ENCODE measurements around the gene SLC16A14. TPM values are rescaled to one million over a fixed set of nuclear protein-coding genes. Genes with fewer than 3 reads are reported as not detected.

Gene SLC16A14
- total RNA-seq, 1 experiment from 2014 or later = 7.9 TPM

GRCh38 chr2:230000118-230000841 is 68.4 kb downstream of the SLC16A14 start:
- Histone ChIP-seq H3K27ac (ENCODE audit: low read depth, low read length) (no peak overlapping the region), H3K27me3 (ENCODE audit: insufficient read depth, low read length) (no peaks in the 10 kb centered on the region), H3K9me3 (ENCODE audit: control insufficient read depth in 1 of 2, insufficient read depth in 1 of 2, low read depth in 1 of 2, low read length in 2 of 2) (no peaks in the 10 kb centered on the region), H4K20me1 (ENCODE audit: insufficient read depth) (no peaks in the 10 kb centered on the region), H2AFZ (ENCODE audit: low read depth, low read length, poor library complexity, severe bottlenecking) (no peak overlapping the region), H3K36me3 (ENCODE audit: control insufficient read depth in 1 of 2, insufficient read depth in 2 of 2, low read length in 2 of 2) (no peaks in the 10 kb centered on the region), H3K4me2 (ENCODE audit: low read length) (no peak overlapping the region), H3K4me1 (ENCODE audit: control insufficient read depth in 1 of 2, insufficient read depth in 2 of 2, low read length in 2 of 2) (peaks cover 2 to 4% of the 10 kb centered on the region in 2 experiments; a peak in 2 of 4 replicates), H3K79me2 (ENCODE audit: insufficient read depth, low read length) (no peaks in the 10 kb centered on the region), H3K4me3 (replicated peaks in 1 of 2; ENCODE audit: low read depth in 1 of 2, low read length in 2 of 2) (no peak overlapping the region), H3K9ac (ENCODE audit: low read length) (no peak overlapping the region), H3K9me2 (ENCODE audit: insufficient read depth) (no peaks in the 10 kb centered on the region)
- TF ChIP-seq JUND (IDR thresholded peaks at IDR 0.05) (no peak), POLR2A (IDR thresholded peaks at IDR 0.05; ENCODE audit: borderline replicate concordance, extremely low read depth, insufficient read depth, insufficient read length) (no peak), YY1 (IDR thresholded peaks at IDR 0.05; ENCODE audit: extremely low read depth, insufficient replicate concordance, low read depth, low read length) (no peak), SRF (IDR thresholded peaks at IDR 0.05; ENCODE audit: low read depth) (no peak)
- TF ChIP-seq, protein P1, sequence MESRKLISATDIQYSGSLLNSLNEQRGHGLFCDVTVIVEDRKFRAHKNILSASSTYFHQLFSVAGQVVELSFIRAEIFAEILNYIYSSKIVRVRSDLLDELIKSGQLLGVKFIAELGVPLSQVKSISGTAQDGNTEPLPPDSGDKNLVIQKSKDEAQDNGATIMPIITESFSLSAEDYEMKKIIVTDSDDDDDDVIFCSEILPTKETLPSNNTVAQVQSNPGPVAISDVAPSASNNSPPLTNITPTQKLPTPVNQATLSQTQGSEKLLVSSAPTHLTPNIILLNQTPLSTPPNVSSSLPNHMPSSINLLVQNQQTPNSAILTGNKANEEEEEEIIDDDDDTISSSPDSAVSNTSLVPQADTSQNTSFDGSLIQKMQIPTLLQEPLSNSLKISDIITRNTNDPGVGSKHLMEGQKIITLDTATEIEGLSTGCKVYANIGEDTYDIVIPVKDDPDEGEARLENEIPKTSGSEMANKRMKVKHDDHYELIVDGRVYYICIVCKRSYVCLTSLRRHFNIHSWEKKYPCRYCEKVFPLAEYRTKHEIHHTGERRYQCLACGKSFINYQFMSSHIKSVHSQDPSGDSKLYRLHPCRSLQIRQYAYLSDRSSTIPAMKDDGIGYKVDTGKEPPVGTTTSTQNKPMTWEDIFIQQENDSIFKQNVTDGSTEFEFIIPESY (IDR thresholded peaks at IDR 0.05; ENCODE audit: extremely low read depth, insufficient replicate concordance, low read length) = no peak
- no peak for DNase-seq (ENCODE audit: low read depth, low spot score)
- intact Hi-C loops (cut with micrococcal nuclease) = loop anchor here (10.0 kb wide), 1 partner anchor 815 kb away; no protein-coding TSS in a partner anchor
- ATAC-seq = no peak
- no TSS peak for BruUV-seq (replicated peaks)
- ChIA-PET CTCF (no interaction called here), POLR2A (no interaction called here), RAD21 (ENCODE audit: low non-redundant PET in 1 of 2, low total read pairs in 2 of 2, uncharacterized antibody in 2 of 2, unreplicated experiment in 2 of 2) (no interaction called here)

DNA sequence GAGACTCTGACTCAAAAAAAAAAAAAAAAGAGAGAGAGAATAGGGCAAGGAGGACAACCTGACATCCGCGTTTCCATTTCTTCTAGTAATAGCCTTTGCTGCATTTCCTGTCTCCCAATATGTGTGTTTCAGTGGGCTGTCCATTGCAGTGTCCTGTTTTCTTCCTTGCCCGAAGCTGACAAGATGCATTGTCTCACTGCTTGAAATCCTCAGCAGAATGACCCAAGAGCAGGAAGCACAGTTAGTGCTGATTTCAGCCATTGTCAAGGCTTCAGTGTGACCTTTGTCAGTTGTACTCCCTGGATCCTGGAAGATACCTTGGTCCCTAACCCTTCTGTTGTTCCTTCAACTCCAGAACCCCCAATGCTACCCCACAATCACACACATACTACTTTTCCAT is 71.2 kb downstream of the SLC16A14 start:
- no peaks in the 10 kb centered on the region for H3K27me3 ChIP-seq (ENCODE audit: insufficient read depth, low read length)
- no peaks in the 10 kb centered on the region for H4K20me1 ChIP-seq (ENCODE audit: insufficient read depth)
- no peaks in the 10 kb centered on the region for H3K79me2 ChIP-seq (ENCODE audit: insufficient read depth, low read length)
- RAD21 ChIA-PET (ENCODE audit: low non-redundant PET in 1 of 2, low total read pairs in 2 of 2, uncharacterized antibody in 2 of 2, unreplicated experiment in 2 of 2) = no interaction called here
- no peak overlapping the region for H3K9ac ChIP-seq (ENCODE audit: low read length)
- H3K4me2 ChIP-seq (ENCODE audit: low read length) = no peak overlapping the region
- no peaks in the 10 kb centered on the region for H3K4me1 ChIP-seq (ENCODE audit: control insufficient read depth in 1 of 2, insufficient read depth in 2 of 2, low read length in 2 of 2)
- CTCF ChIA-PET = no interaction called here
- no peak overlapping the region for H2AFZ ChIP-seq (ENCODE audit: low read depth, low read length, poor library complexity, severe bottlenecking)
- no TSS peak for BruUV-seq (replicated peaks)
- no peaks in the 10 kb centered on the region for H3K9me2 ChIP-seq (ENCODE audit: insufficient read depth)
- intact Hi-C loops (cut with micrococcal nuclease) = no loop called here
- H3K27ac ChIP-seq (ENCODE audit: low read depth, low read length) = no peak overlapping the region
- H3K9me3 ChIP-seq (ENCODE audit: control insufficient read depth in 1 of 2, insufficient read depth in 1 of 2, low read depth in 1 of 2, low read length in 2 of 2) = no peaks in the 10 kb centered on the region
- POLR2A ChIA-PET = no interaction called here
- no peak for TF ChIP-seq TCF7L2 (IDR thresholded peaks at IDR 0.05; ENCODE audit: borderline replicate concordance, extremely low read depth, insufficient read depth, insufficient read length)
- TF ChIP-seq SRF (IDR thresholded peaks at IDR 0.05; ENCODE audit: low read depth) = no peak
- TF ChIP-seq, protein P1 (IDR thresholded peaks at IDR 0.05; ENCODE audit: extremely low read depth, insufficient replicate concordance, low read length) = no peak
- no peak for TF ChIP-seq JUND (IDR thresholded peaks at IDR 0.05)
- TF ChIP-seq ELF1 (IDR thresholded peaks at IDR 0.05; ENCODE audit: borderline replicate concordance, low read depth) = no peak
- TF ChIP-seq, protein P2, sequence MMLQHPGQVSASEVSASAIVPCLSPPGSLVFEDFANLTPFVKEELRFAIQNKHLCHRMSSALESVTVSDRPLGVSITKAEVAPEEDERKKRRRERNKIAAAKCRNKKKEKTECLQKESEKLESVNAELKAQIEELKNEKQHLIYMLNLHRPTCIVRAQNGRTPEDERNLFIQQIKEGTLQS (IDR thresholded peaks at IDR 0.05) = no peak
- no peak for TF ChIP-seq ZNF274 (IDR thresholded peaks at IDR 0.05; ENCODE audit: low read depth, low read length)
- TF ChIP-seq POLR2A (IDR thresholded peaks at IDR 0.05; ENCODE audit: borderline replicate concordance, extremely low read depth, insufficient read depth, insufficient read length) = no peak
- TF ChIP-seq SIN3A (IDR thresholded peaks at IDR 0.05; ENCODE audit: low read depth) = no peak
- no peak for TF ChIP-seq ZFX (IDR thresholded peaks at IDR 0.05)
- ATAC-seq = no peak
- no peak overlapping the region for H3K4me3 ChIP-seq (replicated peaks in 1 of 2; ENCODE audit: low read depth in 1 of 2, low read length in 2 of 2)
- no peaks in the 10 kb centered on the region for H3K36me3 ChIP-seq (ENCODE audit: control insufficient read depth in 1 of 2, insufficient read depth in 2 of 2, low read length in 2 of 2)
- DNase-seq (ENCODE audit: low read depth, low spot score) = no peak

Measured in HCT116 (cell line).